Panc1 (cell line): ENCODE measurements around the gene FDXR. TPM values are rescaled to one million over a fixed set of nuclear protein-coding genes. Genes with fewer than 3 reads are reported as not detected.

Source experiments
- ATAC-seq: fragments of 200-7000 bp; cut with Tn5 transposase; 2 replicates; pipeline ENCODE4 v1.9.1; 2020; ENCODE audit warnings: mild to moderate bottlenecking, moderate library complexity
- BruUV-seq: library from RNA; stranded (reverse); fragments of 400-500 nt; replicated peaks from 2 replicates; lab custom pipeline; 2021; lab: Mats Ljungman, UMichigan
- CTCF ChIA-PET: fragments of 300-600 bp; sonication (Branson Sonifier 250); formaldehyde crosslinking; loops from one replicate; lab custom pipeline; 2022; ENCODE audit warnings: antibody characterized with exemption; lab: Charles Lee
- POLR2A ChIA-PET: fragments of 300-600 bp; sonication (Branson Sonifier 250); formaldehyde crosslinking; loops from one replicate; lab custom pipeline; 2022; ENCODE audit warnings: antibody characterized with exemption; lab: Charles Lee
- DNase-seq: peaks from one replicate; pipeline ENCODE4 v3.0.0-alpha.2; 2010; ENCODE audit warnings: low read depth, low spot score
- H3K27ac ChIP-seq: 2 replicates; pipeline ENCODE4 v1.5.1; 2011; ENCODE audit warnings: mild to moderate bottlenecking, low read length, inconsistent platforms
- H3K27me3 ChIP-seq: fragments of 200-500 bp; sonication (Bioruptor generic); 2 replicates; pipeline ENCODE4 v1.6.0; 2014; ENCODE audit warnings: low read length, inconsistent platforms; ENCODE audit not compliant: control insufficient read depth, insufficient read depth
- H3K36me3 ChIP-seq: fragments of 200-500 bp; sonication (Bioruptor generic); 2 replicates; pipeline ENCODE4 v1.5.1; 2014; ENCODE audit warnings: inconsistent platforms, mild to moderate bottlenecking, low read length, moderate library complexity; ENCODE audit not compliant: control insufficient read depth, insufficient read depth
- H3K4me1 ChIP-seq: 2 replicates; pipeline ENCODE4 v1.5.1; 2011; ENCODE audit warnings: inconsistent platforms, mild to moderate bottlenecking, low read length, moderate library complexity; ENCODE audit not compliant: control insufficient read depth, insufficient read depth
- H3K4me3 ChIP-seq, 2 experiments: 2 replicates each; pipeline ENCODE4 v1.5.1; 2011 to 2012; ENCODE audit warnings: low read depth in 2 of 2, low read length in 2 of 2, mild to moderate bottlenecking in 2 of 2, inconsistent platforms in 1 of 2, moderate library complexity in 1 of 2
- H3K9me3 ChIP-seq: fragments of 200-500 bp; sonication (Bioruptor generic); 2 replicates; pipeline ENCODE4 v1.5.1; 2014; ENCODE audit warnings: low read depth, mild to moderate bottlenecking, inconsistent platforms, low read length, moderate library complexity; ENCODE audit not compliant: control insufficient read depth, insufficient read depth
- POLR2AphosphoS5 ChIP-seq: IDR thresholded peaks from 2 replicates; pipeline ENCODE4 v1.6.1; 2012; ENCODE audit warnings: mild to moderate bottlenecking, low read depth, low read length, moderate library complexity
- SIN3A ChIP-seq: IDR thresholded peaks from 2 replicates; pipeline ENCODE4 v1.6.1; 2012; ENCODE audit warnings: low read depth, mild to moderate bottlenecking, low read length, moderate library complexity, borderline replicate concordance; ENCODE audit not compliant: insufficient read depth
- TCF7L2 ChIP-seq: IDR thresholded peaks from 2 replicates; pipeline ENCODE4 v1.6.1; 2011; ENCODE audit warnings: mild to moderate bottlenecking, low read depth, low read length, inconsistent platforms
- in situ Hi-C: cut with HindIII; loops from 2 replicates; pipeline ENCODE4 v1.10.0; 2016; ENCODE audit warnings: low sequenced_read_pairs, low pct_unique_long_range_greater_than_20kb
- intact Hi-C: fragments of 100-400 bp; cut with micrococcal nuclease; formaldehyde crosslinking; loops from one replicate; pipeline ENCODE4 v1.10.0; 2022; ENCODE audit not compliant: unreplicated experiment
- total RNA-seq: library from RNA; stranded (reverse); gene quantifications from one replicate; pipeline ENCODE4 v1.2.1, GENCODE V29; 2021; ENCODE audit not compliant: unreplicated experiment
- TF ChIP-seq, protein P1 (sequence below), 2 experiments: IDR thresholded peaks; 2 replicates each; pipeline ENCODE4 v1.6.1; 2011 to 2012; ENCODE audit warnings: low read depth in 2 of 2, control low read depth in 1 of 2, low read length in 1 of 2, mild to moderate bottlenecking in 1 of 2, moderate library complexity in 1 of 2; ENCODE audit not compliant: insufficient read depth in 1 of 2
- TF ChIP-seq, protein P2 (sequence below): fragments of 450-650 bp; IDR thresholded peaks from 2 replicates; pipeline ENCODE4 v1.5.1; 2017; ENCODE audit warnings: mild to moderate bottlenecking

The FDXR gene
- total RNA-seq, 1 experiment from 2014 or later: 21.8 TPM

DNA sequence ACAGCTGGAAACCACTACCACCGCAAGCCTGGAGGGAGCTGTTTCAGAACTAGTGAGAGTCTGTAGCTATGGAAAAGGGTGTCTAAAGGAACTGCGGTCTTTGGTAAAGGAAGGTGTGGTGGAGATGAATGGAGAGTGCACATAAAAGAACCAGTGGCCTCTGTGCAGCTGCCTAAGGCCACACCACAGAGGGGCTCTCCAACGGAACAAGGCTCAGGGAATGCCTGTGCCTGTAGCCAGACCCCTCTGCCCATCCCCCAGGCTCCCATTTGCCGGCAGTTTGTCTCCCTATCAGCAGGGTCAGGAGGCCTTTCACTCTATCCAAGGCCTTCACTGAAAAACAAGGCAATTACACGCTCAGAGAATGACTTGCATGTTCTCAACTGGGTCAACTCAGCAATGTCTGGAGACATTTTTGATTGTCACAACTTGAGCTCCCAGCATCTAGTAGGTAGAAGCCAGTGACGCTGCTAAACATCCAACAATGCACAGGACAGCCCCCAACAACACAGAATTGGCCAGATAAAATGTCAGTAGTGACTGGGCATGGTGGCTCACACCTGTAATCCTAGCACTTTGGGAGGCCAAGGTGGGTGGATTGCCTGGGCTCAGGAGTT, 3.3 kb upstream of the FDXR start:
- Histone ChIP-seq H3K4me3 (no peak overlapping the region), H3K36me3 (peaks cover 9% of the 10 kb centered on the region; the same call in 1 of the 2 replicates), H3K27ac (no peak overlapping the region), H3K9me3 (no peaks in the 10 kb centered on the region), H3K4me1 (peaks cover 9% of the 10 kb centered on the region), H3K27me3 (no peaks in the 10 kb centered on the region)
- intact Hi-C loops: no loop called here
- DNase-seq (no peak), ATAC-seq (no peak)
- ChIA-PET CTCF (interaction anchor here (0.6 to 1.4 kb wide), 2 partner anchors 19 to 84 kb away, joined by 3 read pairs; no protein-coding TSS in a partner anchor), POLR2A (no interaction called here)
- TF ChIP-seq TCF7L2: no peak
- TF ChIP-seq SIN3A: no peak
- TF ChIP-seq POLR2AphosphoS5: no peak
- in situ Hi-C loops: no loop called here
- BruUV-seq: no TSS peak

DNA sequence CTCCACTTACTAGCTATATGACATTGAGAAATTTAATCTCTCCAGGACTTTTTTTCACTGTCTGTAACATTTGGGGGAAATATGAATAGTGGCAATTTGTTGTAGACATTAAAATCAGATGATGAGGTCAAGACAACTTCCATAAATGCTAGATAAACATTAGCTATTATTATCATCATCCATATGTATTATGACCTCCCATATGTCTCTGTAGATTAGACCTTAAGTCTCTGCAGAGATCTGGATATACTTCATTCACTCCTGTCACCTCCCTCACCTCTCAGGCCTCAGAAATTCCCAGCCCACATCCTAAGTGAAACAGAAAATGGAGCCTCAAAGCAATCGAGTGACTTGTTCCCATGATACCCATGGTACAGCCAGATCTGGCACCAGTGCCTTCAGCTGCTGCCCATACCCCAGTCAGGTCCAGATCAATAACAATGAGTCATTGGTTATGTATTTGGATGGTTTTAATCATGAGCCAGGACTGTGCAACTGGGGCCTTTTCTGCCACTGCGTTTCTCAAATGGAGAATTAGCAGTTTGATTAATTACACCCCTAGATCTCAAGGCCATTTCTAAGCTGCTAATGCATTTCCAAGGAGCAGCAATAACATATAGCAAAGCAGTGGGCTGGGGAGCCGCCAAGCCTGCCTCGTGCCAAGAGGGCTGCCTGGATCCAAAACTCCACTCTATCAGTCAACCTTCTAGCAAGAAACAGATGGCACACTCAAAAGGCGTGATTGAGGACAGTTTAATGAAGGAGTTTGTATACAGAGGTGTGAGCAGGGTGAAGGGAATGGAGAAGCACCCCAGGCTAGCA, 2.6 kb upstream of the FDXR start:
- Histone ChIP-seq H3K4me3 (no peak overlapping the region), H3K4me1 (peaks cover 9% of the 10 kb centered on the region), H3K27me3 (no peaks in the 10 kb centered on the region), H3K9me3 (no peaks in the 10 kb centered on the region), H3K36me3 (peaks cover 9% of the 10 kb centered on the region; the same call in 1 of the 2 replicates), H3K27ac (no peak overlapping the region)
- no peak for DNase-seq
- in situ Hi-C loops: no loop called here
- no peak for ATAC-seq
- ChIA-PET POLR2A (no interaction called here), CTCF (interaction anchor here (0.5 to 1.4 kb wide), 2 partner anchors 85 to 91 kb away, joined by 3 to 4 read pairs; no protein-coding TSS in a partner anchor)
- BruUV-seq: no TSS peak
- intact Hi-C loops: no loop called here
- TF ChIP-seq POLR2AphosphoS5 (no peak), SIN3A (no peak), TCF7L2 (no peak)
- TF ChIP-seq, protein P1, sequence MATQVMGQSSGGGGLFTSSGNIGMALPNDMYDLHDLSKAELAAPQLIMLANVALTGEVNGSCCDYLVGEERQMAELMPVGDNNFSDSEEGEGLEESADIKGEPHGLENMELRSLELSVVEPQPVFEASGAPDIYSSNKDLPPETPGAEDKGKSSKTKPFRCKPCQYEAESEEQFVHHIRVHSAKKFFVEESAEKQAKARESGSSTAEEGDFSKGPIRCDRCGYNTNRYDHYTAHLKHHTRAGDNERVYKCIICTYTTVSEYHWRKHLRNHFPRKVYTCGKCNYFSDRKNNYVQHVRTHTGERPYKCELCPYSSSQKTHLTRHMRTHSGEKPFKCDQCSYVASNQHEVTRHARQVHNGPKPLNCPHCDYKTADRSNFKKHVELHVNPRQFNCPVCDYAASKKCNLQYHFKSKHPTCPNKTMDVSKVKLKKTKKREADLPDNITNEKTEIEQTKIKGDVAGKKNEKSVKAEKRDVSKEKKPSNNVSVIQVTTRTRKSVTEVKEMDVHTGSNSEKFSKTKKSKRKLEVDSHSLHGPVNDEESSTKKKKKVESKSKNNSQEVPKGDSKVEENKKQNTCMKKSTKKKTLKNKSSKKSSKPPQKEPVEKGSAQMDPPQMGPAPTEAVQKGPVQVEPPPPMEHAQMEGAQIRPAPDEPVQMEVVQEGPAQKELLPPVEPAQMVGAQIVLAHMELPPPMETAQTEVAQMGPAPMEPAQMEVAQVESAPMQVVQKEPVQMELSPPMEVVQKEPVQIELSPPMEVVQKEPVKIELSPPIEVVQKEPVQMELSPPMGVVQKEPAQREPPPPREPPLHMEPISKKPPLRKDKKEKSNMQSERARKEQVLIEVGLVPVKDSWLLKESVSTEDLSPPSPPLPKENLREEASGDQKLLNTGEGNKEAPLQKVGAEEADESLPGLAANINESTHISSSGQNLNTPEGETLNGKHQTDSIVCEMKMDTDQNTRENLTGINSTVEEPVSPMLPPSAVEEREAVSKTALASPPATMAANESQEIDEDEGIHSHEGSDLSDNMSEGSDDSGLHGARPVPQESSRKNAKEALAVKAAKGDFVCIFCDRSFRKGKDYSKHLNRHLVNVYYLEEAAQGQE (IDR thresholded peaks at IDR 0.05; ENCODE audit: insufficient read depth in 1 of 2, low read depth in 2 of 2, low read length in 1 of 2): no peak
- TF ChIP-seq, protein P2, sequence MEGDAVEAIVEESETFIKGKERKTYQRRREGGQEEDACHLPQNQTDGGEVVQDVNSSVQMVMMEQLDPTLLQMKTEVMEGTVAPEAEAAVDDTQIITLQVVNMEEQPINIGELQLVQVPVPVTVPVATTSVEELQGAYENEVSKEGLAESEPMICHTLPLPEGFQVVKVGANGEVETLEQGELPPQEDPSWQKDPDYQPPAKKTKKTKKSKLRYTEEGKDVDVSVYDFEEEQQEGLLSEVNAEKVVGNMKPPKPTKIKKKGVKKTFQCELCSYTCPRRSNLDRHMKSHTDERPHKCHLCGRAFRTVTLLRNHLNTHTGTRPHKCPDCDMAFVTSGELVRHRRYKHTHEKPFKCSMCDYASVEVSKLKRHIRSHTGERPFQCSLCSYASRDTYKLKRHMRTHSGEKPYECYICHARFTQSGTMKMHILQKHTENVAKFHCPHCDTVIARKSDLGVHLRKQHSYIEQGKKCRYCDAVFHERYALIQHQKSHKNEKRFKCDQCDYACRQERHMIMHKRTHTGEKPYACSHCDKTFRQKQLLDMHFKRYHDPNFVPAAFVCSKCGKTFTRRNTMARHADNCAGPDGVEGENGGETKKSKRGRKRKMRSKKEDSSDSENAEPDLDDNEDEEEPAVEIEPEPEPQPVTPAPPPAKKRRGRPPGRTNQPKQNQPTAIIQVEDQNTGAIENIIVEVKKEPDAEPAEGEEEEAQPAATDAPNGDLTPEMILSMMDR: no peak
